Loucy (cell line): ENCODE data around the gene SDC3.

Experiments
- CTCF ChIP-seq: fragments of 200-600 bp; sonication (generic); conservative IDR thresholded peaks from 2 replicates; pipeline ENCODE4 v1.5.1; 2014; ENCODE audit warnings: mild to moderate bottlenecking, antibody characterized with exemption, low read length
- EZH2phosphoT487 ChIP-seq: fragments of 200-600 bp; IDR thresholded peaks from 2 replicates; pipeline ENCODE4 v1.6.1; 2018; ENCODE audit warnings: antibody characterized with exemption, mild to moderate bottlenecking, moderate library complexity, borderline replicate concordance

GRCh38 chr1:30900931-30901560 is 7.5 kb downstream of the SDC3 start:
- TF ChIP-seq CTCF (no peak), EZH2phosphoT487 (no peak)
